Lung (tissue), 12 donors: Measurements from ENCODE around the gene ZNF143. TPM values are rescaled to one million over a fixed set of nuclear protein-coding genes. Genes with fewer than 3 reads are reported as not detected.

Experiments used
- ATAC-seq: fragments of 200-7000 bp; cut with Tn5 transposase; one replicate; pipeline ENCODE4 v1.9.1; 2020; ENCODE audit warnings: moderate number of reproducible peaks; ENCODE audit not compliant: insufficient read depth, low FRiP score
- DNase-seq, 3 donors: peaks; one replicate each; pipeline ENCODE4 v3.0.0-alpha.2; 2013 to 2017
- H3K27ac ChIP-seq, 2 donors: one replicate each; pipeline ENCODE4 v1.5.1; 2013; ENCODE audit warnings: mild to moderate bottlenecking in 2 of 2, moderate library complexity in 2 of 2, control low read depth in 1 of 2, inconsistent platforms in 1 of 2, low read depth in 1 of 2, low read length in 1 of 2
- H3K27me3 ChIP-seq, 3 donors: one replicate each; pipeline ENCODE4 v1.5.1; 2013; ENCODE audit warnings: low read length in 2 of 3; ENCODE audit not compliant: control insufficient read depth in 3 of 3, insufficient read depth in 3 of 3
- H3K36me3 ChIP-seq, 4 donors: one replicate each; pipeline ENCODE4 v1.5.1; 2013; ENCODE audit warnings: low read length in 4 of 4, mild to moderate bottlenecking in 1 of 4, moderate library complexity in 1 of 4; ENCODE audit not compliant: control insufficient read depth in 4 of 4, insufficient read depth in 4 of 4
- H3K4me1 ChIP-seq, 5 donors: one replicate each; pipeline ENCODE4 v1.5.1; 2013; ENCODE audit warnings: low read length in 5 of 5, mild to moderate bottlenecking in 2 of 5, moderate library complexity in 1 of 5; ENCODE audit not compliant: control insufficient read depth in 5 of 5, insufficient read depth in 5 of 5
- H3K4me3 ChIP-seq: one replicate; pipeline ENCODE4 v1.5.1; 2013; ENCODE audit warnings: mild to moderate bottlenecking, control low read depth, moderate library complexity
- H3K9ac ChIP-seq, 2 donors: one replicate each; pipeline ENCODE4 v1.5.1; 2013; ENCODE audit warnings: low read length in 2 of 2, control low read depth in 1 of 2; ENCODE audit not compliant: insufficient read depth in 1 of 2
- H3K9me3 ChIP-seq, 4 donors: one replicate each; pipeline ENCODE4 v1.5.1; 2013; ENCODE audit warnings: low read length in 3 of 4, mild to moderate bottlenecking in 1 of 4, moderate library complexity in 1 of 4; ENCODE audit not compliant: control insufficient read depth in 4 of 4, insufficient read depth in 3 of 4
- WGBS, 2 donors: extraction: QIAGEN DNeasy Blood & Tissue Kit; methylation state at CpG; one replicate each; pipeline ENCODE4 v1.1.7; 2013; 5-methylcytosine and 5-hydroxymethylcytosine counted together
- polyA plus RNA-seq, 2 donors: library from polyadenylated mRNA; stranded (reverse); fragments of 200-250 nt; gene quantifications; one replicate each; pipeline ENCODE4 v1.2.1, GENCODE V29; 2013
- total RNA-seq, 2 donors: library from RNA; depleted of rRNA in 1 of 2; stranded (reverse); fragments of >200 nt in 1 of 2; gene quantifications; one replicate each; pipeline ENCODE4 v1.2.1, GENCODE V29; 2014 to 2021
- TF ChIP-seq, protein P1 (sequence below): IDR thresholded peaks from 2 replicates; pipeline ENCODE4 v1.5.1; 2012; ENCODE audit warnings: mild to moderate bottlenecking; ENCODE audit errors: control extremely low read depth, extremely low read depth
- donor health status: control.
- donor health status: control.
- donor health status: Bipolar disorder and iron deficiency.
- donor health status: healthy.
- donor health status: DM: yes; HTN: yes; CAD: no.

ZNF143 gene
- total and polyA plus RNA-seq, 4 donors = 9.7 to 32.2 (median 20.3) TPM

DNA sequence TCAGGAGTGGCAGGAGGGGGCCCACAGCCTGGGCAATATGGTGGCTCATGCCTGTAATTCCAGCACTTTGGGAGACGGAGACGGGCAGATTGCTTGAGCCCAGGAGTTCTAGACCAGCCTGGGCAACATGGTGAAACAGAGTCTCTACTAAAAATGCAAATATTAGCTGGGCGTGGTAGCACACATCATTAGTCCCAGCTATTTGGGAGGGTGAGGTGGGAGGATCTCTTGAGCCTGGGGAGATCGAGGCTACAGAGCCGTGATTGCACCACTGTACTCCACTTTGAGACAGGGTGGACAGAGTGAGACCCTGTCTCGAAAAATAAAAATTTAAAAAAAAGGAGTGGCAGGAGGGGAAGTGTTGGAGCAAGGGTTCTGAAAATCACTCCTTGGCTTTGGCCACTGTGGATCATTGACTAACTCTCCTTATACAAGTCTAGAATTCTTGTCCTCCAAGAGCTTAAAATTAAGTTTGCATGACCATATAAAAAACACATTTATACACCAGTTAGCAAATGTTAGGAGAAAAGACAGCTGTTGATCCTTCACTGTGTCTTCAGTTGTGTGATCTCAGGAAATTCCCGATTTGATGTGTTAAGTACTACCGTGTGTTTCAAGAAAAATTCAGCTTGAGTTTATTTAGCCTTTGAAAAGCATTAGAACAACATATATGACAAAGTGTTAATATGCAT, 110.4 kb downstream of the ZNF143 start:
- Histone ChIP-seq H3K9me3 (no peaks in the 10 kb centered on the region), H3K9ac (no peak overlapping the region), H3K27ac (no peak overlapping the region), H3K36me3 (no peaks in the 10 kb centered on the region), H3K4me1 (peaks cover 2 to 55% (median 14%) of the 10 kb centered on the region in 5 donors), H3K27me3 (no peaks in the 10 kb centered on the region), H3K4me3 (no peak overlapping the region)
- TF ChIP-seq, protein P1, sequence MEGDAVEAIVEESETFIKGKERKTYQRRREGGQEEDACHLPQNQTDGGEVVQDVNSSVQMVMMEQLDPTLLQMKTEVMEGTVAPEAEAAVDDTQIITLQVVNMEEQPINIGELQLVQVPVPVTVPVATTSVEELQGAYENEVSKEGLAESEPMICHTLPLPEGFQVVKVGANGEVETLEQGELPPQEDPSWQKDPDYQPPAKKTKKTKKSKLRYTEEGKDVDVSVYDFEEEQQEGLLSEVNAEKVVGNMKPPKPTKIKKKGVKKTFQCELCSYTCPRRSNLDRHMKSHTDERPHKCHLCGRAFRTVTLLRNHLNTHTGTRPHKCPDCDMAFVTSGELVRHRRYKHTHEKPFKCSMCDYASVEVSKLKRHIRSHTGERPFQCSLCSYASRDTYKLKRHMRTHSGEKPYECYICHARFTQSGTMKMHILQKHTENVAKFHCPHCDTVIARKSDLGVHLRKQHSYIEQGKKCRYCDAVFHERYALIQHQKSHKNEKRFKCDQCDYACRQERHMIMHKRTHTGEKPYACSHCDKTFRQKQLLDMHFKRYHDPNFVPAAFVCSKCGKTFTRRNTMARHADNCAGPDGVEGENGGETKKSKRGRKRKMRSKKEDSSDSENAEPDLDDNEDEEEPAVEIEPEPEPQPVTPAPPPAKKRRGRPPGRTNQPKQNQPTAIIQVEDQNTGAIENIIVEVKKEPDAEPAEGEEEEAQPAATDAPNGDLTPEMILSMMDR = no peak
- no peak for ATAC-seq
- WGBS, 2 donors = 84 to 95% methylated on average over 8 of the region's 8 CpGs
- DNase-seq = peak in 2 of 3 donors; percentile 22 to 33

- Histone ChIP-seq H3K9me3 (no peaks in the 10 kb centered on the region), H3K4me3 (no peak overlapping the region), H3K36me3 (no peaks in the 10 kb centered on the region), H3K27ac (no peak overlapping the region), H3K9ac (no peak overlapping the region), H3K27me3 (no peaks in the 10 kb centered on the region), H3K4me1 (peaks cover 2 to 54% (median 12%) of the 10 kb centered on the region in 5 donors)
- peak in 1 of 3 donors; percentile 4 for DNase-seq
- no peak for ATAC-seq
- WGBS, 2 donors = 93 to 94% methylated on average over 6 of the region's 6 CpGs
- TF ChIP-seq, protein P1 = no peak
These were observed 110.9 kb downstream of the ZNF143 start for GRCh38 chr11:9571763-9572115.

DNA sequence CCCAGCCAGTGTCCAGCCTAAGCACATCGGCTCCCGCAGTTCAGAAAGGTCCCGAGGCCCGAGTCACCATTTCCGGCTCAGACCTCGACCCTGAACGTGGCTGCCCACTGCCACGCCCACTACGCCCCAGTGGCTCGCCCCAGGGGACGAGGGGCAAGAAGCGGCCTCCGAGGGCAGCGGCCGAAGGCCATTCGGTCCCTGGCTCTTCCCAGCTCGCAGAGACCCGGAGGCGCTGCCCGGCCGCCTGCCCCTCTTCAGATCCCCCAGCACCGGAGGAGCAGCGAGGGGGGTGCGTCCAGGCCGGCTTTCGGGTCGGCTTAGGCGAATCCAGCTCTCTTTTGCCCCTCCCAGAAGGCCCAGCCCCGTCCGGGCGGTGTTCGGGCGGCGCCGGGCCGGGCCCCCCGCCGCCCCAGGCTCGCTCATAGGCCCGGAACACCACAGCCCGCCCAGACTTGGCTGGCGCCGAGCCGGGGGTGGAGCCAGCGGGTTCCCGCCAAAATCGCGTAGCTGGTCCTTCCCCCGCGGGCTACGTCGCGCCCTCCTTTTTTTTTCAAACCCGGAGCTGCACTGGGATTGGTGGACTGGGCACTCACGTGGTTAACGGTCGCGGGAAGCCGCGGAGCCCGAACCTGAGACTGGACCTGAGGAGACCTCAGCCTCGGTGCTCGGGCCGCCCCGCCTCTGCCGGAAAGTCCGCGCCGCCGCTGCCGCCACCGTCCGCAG, 112.4 kb downstream of the ZNF143 start, which contains the start of gene WEE1:
WEE1 (plus strand) TSS at position 619 of the 723 bp plus-strand sequence. CDS start 264 bp downstream, outside the sequence.
- Histone ChIP-seq H3K9ac (peak within 1 kb of the TSS; percentile 65 to 79), H3K4me3 (peak within 1 kb of the TSS; percentile 65), H3K27me3 (no peaks in the 10 kb centered on the region), H3K27ac (peak within 1 kb of the TSS; percentile 93 to 98), H3K4me1 (peaks cover 2 to 55% (median 9%) of the 10 kb centered on the region in 5 donors), H3K9me3 (no peaks in the 10 kb centered on the region), H3K36me3 (peaks cover 0 to 8% (median 0%) of the 10 kb centered on the region in 4 donors)
- WGBS, 2 donors = 0% methylated on average over 58 to 73 of the region's 73 CpGs
- DNase-seq (peak; percentile 99 to 100 (median 99)), ATAC-seq (peak; percentile 95)
- TF ChIP-seq, protein P1 = no peak
